Measurements from ENCODE around the gene C1QL4. TPM values are rescaled to one million over a fixed set of nuclear protein-coding genes. Genes with fewer than 3 reads are reported as not detected.
"Not testable (repeated sequence)": the region's sequence is repeated elsewhere in the genome, so short reads cannot be mapped to it uniquely, and the experiment has no call there.

Gene C1QL4
- total RNA-seq, 2 donors from 2014 or later = not detected

DNA sequence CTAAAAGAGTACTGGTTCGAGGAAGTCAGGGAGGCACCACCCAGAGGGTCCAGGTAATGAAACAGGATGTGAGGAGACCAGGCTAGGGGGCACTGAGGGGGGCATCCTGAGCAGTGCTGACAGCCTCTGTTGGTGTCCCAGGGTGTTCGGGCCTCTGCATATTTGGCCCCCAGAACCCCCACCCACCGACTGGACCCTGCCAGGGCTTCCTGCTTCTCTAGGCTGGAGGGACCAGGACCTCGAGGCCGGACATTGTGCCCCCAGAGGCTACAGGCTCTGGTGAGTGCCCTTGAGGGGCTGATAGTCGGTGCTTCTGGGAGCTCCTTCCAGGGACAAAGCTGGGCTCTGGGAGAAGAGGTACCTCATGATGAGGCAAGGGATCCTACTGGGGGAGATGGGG lies 11.4 kb downstream of the C1QL4 start:
- Histone ChIP-seq H3K9ac (ENCODE audit: low read depth in 2 of 2, low read length in 2 of 2) (no peak overlapping the region), H3K27ac (no peak overlapping the region), H3K4me3 (no peak overlapping the region), H3K36me3 (no peaks in the 10 kb centered on the region), H3K27me3 (no peaks in the 10 kb centered on the region), H3K9me3 (no peaks in the 10 kb centered on the region), H3K4me1 (peaks cover 5% of the 10 kb centered on the region)
- no peak for DNase-seq
- TF ChIP-seq, protein P1, sequence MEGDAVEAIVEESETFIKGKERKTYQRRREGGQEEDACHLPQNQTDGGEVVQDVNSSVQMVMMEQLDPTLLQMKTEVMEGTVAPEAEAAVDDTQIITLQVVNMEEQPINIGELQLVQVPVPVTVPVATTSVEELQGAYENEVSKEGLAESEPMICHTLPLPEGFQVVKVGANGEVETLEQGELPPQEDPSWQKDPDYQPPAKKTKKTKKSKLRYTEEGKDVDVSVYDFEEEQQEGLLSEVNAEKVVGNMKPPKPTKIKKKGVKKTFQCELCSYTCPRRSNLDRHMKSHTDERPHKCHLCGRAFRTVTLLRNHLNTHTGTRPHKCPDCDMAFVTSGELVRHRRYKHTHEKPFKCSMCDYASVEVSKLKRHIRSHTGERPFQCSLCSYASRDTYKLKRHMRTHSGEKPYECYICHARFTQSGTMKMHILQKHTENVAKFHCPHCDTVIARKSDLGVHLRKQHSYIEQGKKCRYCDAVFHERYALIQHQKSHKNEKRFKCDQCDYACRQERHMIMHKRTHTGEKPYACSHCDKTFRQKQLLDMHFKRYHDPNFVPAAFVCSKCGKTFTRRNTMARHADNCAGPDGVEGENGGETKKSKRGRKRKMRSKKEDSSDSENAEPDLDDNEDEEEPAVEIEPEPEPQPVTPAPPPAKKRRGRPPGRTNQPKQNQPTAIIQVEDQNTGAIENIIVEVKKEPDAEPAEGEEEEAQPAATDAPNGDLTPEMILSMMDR (IDR thresholded peaks at IDR 0.05) = no peak
- intact Hi-C loops (cut with DNase I) = no loop called here

DNA sequence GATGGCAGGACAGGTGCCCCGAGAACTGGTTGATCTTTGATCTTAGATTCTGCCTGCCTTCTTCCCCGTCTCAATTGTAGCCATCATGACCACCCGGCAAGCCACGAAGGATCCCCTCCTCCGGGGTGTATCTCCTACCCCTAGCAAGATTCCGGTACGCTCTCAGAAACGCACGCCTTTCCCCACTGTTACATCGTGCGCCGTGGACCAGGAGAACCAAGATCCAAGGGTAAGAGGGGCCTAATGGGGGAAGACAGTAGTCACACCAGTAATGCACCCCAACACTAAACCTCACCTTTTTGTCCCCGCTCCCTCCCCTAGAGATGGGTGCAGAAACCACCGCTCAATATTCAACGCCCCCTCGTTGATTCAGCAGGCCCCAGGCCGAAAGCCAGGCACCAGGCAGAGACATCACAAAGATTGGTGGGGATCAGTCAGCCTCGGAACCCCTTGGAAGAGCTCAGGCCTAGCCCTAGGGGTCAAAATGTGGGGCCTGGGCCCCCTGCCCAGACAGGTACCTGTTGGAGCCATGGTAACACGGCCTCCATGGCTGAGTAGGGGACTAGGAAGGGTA lies 13.4 kb downstream of the C1QL4 start:
- DNase-seq = no peak
- Histone ChIP-seq H3K4me3 (peak overlapping the region; percentile 50), H3K27ac (no peak overlapping the region), H3K27me3 (no peaks in the 10 kb centered on the region), H3K9me3 (no peaks in the 10 kb centered on the region), H3K4me1 (peaks cover 5% of the 10 kb centered on the region), H3K36me3 (no peaks in the 10 kb centered on the region), H3K9ac (ENCODE audit: low read depth in 2 of 2, low read length in 2 of 2) (peak overlapping the region; percentile 44 to 54)
- intact Hi-C loops (cut with DNase I) = no loop called here
- TF ChIP-seq, protein P1 (IDR thresholded peaks at IDR 0.05) = no peak

DNA sequence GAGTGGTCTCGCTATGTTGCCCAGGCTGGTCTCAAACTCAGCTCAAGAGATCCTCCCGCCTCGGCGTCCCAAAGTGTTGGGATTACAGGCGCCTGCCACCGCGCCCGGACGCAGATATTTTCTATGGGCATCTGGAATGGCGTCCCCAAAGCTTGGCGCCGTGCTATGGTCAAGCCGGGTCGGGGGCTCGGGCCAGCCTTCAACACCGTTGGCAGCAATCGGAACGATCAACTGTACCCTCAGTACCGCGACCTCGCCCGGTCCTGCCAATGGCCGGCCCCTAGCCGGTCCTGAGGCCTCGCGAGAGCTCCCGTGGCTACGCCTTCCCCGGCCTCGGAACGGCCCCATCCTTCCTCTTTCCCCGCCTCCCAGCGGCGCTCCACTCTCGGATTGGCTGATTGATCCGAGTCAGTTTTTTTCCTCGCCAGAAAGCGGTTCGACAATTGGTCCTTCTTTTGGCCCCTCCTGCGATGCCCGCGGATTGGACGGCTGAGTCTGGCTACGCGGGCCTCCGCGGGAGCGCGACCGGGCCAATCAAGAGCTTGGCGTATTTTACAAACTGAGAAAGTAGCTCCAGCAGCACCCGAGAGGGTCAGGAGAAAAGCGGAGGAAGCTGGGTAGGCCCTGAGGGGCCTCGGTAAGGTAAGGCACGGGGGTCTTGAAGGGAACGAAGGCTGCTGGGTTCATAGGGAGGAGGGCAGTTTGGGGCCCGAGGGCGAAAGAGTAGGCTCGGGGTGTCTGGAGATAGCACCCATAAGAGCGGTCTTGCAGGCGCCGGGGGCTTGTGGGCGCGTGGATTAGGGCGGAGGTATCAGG lies 14.1 kb downstream of the C1QL4 start, which contains the start of gene TROAP:
TSS of gene TROAP (plus strand) at position 548 of the 816 bp plus-strand sequence. CDS start 354 bp downstream, outside the sequence.
- no peaks in the 10 kb centered on the region for H3K9me3 ChIP-seq
- peak; percentile 98 for DNase-seq
- H3K27me3 ChIP-seq = no peaks in the 10 kb centered on the region
- H3K9ac ChIP-seq (ENCODE audit: low read depth in 2 of 2, low read length in 2 of 2) = peak within 1 kb of the TSS; percentile 54 to 74
- TF ChIP-seq, protein P1 (IDR thresholded peaks at IDR 0.05) = no peak
- peaks cover 5% of the 10 kb centered on the region for H3K4me1 ChIP-seq
- no peaks in the 10 kb centered on the region for H3K36me3 ChIP-seq
- no peak within 1 kb of the TSS for H3K27ac ChIP-seq
- H3K4me3 ChIP-seq = peak within 1 kb of the TSS; percentile 50
- intact Hi-C loops (cut with DNase I) = no loop called here

DNA sequence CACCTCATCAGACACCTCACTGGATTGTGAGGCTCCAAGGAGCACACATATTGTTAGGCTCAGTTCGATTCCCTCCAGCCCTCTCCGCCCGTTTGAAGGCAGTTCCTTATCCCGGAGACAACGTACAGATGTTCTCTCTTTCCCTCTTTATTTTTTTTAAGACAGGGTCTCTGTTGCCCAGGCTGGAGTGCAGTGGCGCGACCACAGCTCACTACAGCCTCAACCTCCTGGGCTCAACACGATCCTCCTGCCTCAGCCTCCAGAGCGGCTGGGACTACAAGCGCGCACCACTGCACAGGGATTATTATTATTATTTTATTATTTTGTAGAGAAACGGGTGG lies 14.7 kb downstream of the C1QL4 start:
- intact Hi-C loops (cut with DNase I) = no loop called here
- H3K9ac ChIP-seq (ENCODE audit: low read depth in 2 of 2, low read length in 2 of 2) = peak overlapping the region in 1 of 2 donors; percentile 0
- DNase-seq = no peak
- H3K36me3 ChIP-seq = no peaks in the 10 kb centered on the region
- no peak overlapping the region for H3K27ac ChIP-seq
- H3K4me1 ChIP-seq = peaks cover 5% of the 10 kb centered on the region
- TF ChIP-seq, protein P1 (IDR thresholded peaks at IDR 0.05) = no peak
- no peaks in the 10 kb centered on the region for H3K9me3 ChIP-seq
- H3K27me3 ChIP-seq = no peaks in the 10 kb centered on the region
- H3K4me3 ChIP-seq = peak overlapping the region; percentile 50

DNA sequence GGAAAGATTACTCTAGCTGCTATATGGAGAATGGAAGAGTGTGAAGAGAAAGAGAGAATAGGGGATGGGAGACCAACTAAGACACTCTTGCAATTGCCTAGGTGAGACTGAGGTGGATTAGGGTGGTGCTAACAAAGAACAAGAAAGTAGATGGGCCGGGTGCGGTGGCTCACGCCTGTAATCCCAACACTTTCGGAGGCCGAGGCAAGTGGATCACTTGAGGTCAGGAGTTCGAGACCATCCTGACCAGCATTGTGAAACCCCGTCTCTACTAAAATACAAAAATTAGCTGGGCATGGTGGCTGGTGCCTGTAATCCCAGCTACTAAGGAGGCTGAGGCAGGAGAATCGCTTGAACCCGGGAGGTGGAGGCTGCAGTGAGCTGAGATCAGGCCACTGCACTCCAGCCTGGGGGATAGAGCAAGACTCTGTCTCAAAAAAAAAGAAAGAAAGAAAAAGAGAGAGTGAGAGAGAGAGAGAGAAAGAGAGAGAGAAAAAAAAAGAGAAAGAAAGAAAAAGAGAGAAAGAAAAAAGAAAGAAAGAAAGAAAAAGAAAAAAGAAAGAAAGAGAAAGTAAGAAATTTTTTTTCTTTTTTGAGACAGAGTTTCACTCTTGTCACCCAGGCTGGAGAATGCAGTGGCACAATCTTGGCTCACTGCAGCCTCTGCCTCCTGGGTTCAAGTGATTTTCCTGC lies 16.4 kb downstream of the C1QL4 start:
- H3K27ac ChIP-seq; H3K36me3 ChIP-seq; H3K9me3 ChIP-seq; H3K4me3 ChIP-seq; H3K27me3 ChIP-seq; H3K4me1 ChIP-seq; intact Hi-C loops (cut with DNase I); DNase-seq; H3K9ac ChIP-seq (ENCODE audit: low read depth in 2 of 2, low read length in 2 of 2): not testable (repeated sequence)

DNA sequence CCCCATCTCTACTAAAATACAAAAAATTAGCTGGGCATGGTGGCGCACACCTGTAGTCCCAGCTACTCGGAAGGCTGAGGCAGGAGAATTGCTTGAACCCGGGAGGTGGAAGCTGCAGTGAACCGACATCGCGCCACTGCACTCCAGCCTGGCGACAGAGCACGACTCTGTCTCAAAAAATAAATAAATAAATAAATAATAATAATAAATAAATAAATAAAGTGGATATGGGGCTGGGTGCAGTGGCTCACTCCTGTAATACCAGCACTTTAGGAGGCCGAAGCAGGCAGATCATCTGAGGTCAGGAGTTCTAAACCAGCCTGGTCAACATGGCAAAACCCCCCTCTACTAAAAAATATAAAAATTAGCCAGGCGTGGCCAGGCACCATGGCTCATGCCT lies 19.9 kb downstream of the C1QL4 start:
- H3K36me3 ChIP-seq; H3K27me3 ChIP-seq; H3K4me1 ChIP-seq; intact Hi-C loops (cut with DNase I); H3K9me3 ChIP-seq; DNase-seq; H3K27ac ChIP-seq; H3K4me3 ChIP-seq; H3K9ac ChIP-seq (ENCODE audit: low read depth in 2 of 2, low read length in 2 of 2): not testable (repeated sequence)

All from colonic mucosa (tissue), 4 donors.